ENCODE results near the gene ZDHHC5. TPM values are rescaled to one million over a fixed set of nuclear protein-coding genes. Genes with fewer than 3 reads are reported as not detected.

The ZDHHC5 gene
- total and polyA plus RNA-seq, 9 donors: 19.9 to 62.6 (median 39.9) TPM

DNA sequence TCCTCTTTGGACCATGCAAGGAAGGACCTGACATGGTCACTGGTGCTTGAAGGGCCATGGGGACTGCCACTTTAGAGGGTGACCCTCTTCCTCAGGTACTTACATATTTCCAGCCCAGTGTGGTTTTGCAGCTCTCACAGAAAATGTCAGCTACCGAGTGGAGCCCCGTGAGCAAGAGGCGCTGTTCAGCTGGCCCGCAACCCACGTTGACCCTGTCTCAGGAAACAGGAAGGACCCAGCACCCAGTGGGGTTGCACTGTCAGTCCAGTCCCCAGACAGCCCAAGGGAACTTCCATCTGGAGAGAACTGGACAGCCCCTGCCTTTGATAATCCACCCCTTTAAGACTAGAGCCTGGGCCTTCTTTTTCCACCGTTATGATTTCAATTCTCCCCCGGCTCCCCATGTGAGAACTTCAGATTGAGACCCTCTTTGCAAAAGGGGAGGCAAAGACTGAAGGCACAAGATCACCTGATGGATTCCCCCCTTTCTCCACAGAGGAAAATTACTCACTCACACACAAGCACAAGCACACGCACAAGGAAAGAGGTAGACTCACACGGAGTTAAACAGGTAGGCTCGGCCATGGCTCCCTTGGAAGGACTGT, 21.6 kb upstream of the ZDHHC5 start:
- 23 to 30% (median 27%) methylated on average over 10 of the region's 10 CpGs for WGBS, 3 donors
- no peaks in the 10 kb centered on the region for H3K36me3 ChIP-seq
- H3K4me3 ChIP-seq: no peak overlapping the region
- H3K9me3 ChIP-seq: no peaks in the 10 kb centered on the region
- peak overlapping the region; percentile 7 to 59 for H3K27ac ChIP-seq
- peak in 2 of 5 donors; percentile 37 to 39 for DNase-seq
- H3K27me3 ChIP-seq: no peaks in the 10 kb centered on the region
- no peak for TF ChIP-seq POLR2A (IDR thresholded peaks at IDR 0.05)
- TF ChIP-seq EP300 (IDR thresholded peaks at IDR 0.05): no peak
- TF ChIP-seq, protein P1, sequence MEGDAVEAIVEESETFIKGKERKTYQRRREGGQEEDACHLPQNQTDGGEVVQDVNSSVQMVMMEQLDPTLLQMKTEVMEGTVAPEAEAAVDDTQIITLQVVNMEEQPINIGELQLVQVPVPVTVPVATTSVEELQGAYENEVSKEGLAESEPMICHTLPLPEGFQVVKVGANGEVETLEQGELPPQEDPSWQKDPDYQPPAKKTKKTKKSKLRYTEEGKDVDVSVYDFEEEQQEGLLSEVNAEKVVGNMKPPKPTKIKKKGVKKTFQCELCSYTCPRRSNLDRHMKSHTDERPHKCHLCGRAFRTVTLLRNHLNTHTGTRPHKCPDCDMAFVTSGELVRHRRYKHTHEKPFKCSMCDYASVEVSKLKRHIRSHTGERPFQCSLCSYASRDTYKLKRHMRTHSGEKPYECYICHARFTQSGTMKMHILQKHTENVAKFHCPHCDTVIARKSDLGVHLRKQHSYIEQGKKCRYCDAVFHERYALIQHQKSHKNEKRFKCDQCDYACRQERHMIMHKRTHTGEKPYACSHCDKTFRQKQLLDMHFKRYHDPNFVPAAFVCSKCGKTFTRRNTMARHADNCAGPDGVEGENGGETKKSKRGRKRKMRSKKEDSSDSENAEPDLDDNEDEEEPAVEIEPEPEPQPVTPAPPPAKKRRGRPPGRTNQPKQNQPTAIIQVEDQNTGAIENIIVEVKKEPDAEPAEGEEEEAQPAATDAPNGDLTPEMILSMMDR (IDR thresholded peaks at IDR 0.05): no peak
- intact Hi-C loops (cut with DNase I): loop anchor here in 2 of 4 donors (10.0 kb wide), 2 partner anchors 191 to 321 kb away; partner anchors contain the start of gene TNKS1BP1 (in 1 of the 2)
- H3K4me1 ChIP-seq (ENCODE audit: insufficient read depth): peaks cover 26% of the 10 kb centered on the region

DNA sequence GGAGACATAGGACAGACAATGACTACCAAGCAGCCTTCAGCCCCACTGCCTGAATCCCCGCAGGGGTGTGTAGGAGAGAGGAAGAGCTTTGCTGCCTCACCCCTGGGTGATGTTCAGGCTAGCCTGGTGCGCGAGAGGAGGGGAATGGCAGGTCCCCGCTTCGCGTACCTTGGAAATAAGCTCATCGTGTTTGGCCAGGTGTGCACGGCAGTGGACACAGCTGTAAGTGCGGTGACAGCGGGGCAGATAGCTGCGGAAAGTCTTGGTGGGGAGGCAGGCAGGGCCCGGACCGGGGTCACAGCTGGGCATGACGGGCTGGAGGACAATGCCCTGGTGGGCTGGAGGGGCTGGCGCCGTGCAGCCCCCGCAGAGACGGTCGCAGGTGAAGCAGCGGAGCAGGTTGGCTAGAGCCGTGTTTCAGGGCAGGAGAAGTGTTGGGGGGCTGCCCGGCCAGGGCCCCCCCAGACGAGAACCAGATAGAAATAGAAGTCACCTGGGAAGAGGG, 21.1 kb upstream of the ZDHHC5 start:
- intact Hi-C loops (cut with DNase I): loop anchor here in 2 of 4 donors (10.0 kb wide), 2 partner anchors 192 to 322 kb away; partner anchors contain the start of gene TNKS1BP1 (in 1 of the 2)
- peak overlapping the region; percentile 7 to 59 for H3K27ac ChIP-seq
- TF ChIP-seq POLR2A (IDR thresholded peaks at IDR 0.05): no peak
- TF ChIP-seq, protein P1 (IDR thresholded peaks at IDR 0.05): no peak
- no peak for TF ChIP-seq EP300 (IDR thresholded peaks at IDR 0.05)
- peaks cover 26% of the 10 kb centered on the region for H3K4me1 ChIP-seq (ENCODE audit: insufficient read depth)
- no peaks in the 10 kb centered on the region for H3K9me3 ChIP-seq
- DNase-seq: peak in 3 of 5 donors; percentile 43 to 53 (median 45)
- H3K36me3 ChIP-seq: no peaks in the 10 kb centered on the region
- H3K4me3 ChIP-seq: no peak overlapping the region
- WGBS, 3 donors: 5 to 10% (median 6%) methylated on average over 23 of the region's 23 CpGs
- no peaks in the 10 kb centered on the region for H3K27me3 ChIP-seq

DNA sequence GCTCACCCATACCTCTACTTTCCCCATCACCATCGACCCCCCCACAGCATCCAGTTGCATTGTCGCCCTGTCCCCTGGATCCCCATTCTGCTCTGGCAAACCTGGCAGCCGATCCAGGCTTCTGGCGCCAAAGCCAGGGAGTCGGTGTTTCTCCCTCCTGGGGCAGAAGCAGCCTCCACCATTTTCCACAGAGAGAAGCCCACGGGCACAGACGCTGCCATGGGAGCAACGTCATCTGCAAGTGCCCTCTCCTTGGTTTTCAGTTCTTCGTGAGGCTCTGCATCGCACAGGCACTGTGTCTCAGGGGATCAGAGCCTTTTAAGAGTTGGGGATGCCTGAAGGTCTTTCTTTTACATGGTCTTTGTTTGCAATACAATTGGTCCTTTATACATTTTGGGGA, 20.5 kb upstream of the ZDHHC5 start:
- intact Hi-C loops (cut with DNase I): loop anchor here in 2 of 4 donors (10.0 kb wide), 2 partner anchors 193 to 323 kb away; partner anchors contain the start of gene TNKS1BP1 (in 1 of the 2)
- Histone ChIP-seq H3K9me3 (no peaks in the 10 kb centered on the region), H3K4me1 (ENCODE audit: insufficient read depth) (peaks cover 27% of the 10 kb centered on the region), H3K27me3 (no peaks in the 10 kb centered on the region), H3K27ac (peak overlapping the region; percentile 7 to 59), H3K4me3 (no peak overlapping the region), H3K36me3 (no peaks in the 10 kb centered on the region)
- no peak for TF ChIP-seq POLR2A (IDR thresholded peaks at IDR 0.05)
- TF ChIP-seq EP300 (IDR thresholded peaks at IDR 0.05): no peak
- TF ChIP-seq, protein P1 (IDR thresholded peaks at IDR 0.05): no peak
- WGBS, 3 donors: 1 to 5% (median 4%) methylated on average over 10 of the region's 10 CpGs
- DNase-seq: peak in 4 of 5 donors; percentile 43 to 57 (median 50)

DNA sequence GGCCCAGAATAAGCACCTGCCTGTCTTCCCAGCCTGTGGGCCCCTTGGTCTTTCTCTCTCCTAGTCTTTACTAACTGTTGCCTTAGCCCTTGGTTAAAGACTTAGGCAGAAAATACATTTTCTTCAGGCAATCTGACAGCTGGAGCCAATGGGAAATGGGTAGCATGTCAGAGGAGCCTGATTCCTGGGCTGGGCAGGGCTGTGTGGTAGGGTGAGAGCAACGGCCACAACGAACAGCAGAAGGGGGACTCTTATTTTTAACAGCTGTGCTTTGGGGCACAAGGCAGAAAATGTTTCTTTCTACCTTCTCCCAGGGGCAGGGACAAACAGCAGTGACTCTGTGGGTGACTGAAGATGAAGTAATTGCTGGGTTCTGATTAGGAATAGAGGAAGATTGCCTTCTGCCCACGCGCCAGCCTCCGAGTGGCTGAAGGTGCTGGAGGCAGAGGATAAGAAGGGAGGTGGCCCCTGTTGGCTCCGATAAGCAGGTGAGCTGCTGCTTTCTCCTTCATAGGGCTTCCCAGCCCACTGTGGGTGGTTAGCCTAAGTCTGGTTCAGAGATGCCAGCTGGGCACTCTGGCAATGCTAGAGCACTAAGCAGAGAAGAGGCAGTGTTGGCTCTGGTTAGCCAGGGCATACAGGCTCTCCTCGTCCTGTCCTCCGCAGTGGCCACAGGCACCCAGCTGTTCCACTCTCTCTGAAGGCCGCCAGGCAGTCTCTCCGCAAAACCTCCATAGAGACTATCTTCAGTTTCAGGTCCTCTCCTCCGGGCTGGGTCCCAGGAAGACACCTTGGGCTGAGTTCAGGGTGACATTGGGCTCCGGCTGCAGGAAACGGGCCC, 19.7 kb upstream of the ZDHHC5 start:
- Histone ChIP-seq H3K27me3 (no peaks in the 10 kb centered on the region), H3K4me1 (ENCODE audit: insufficient read depth) (peaks cover 27% of the 10 kb centered on the region), H3K4me3 (peak overlapping the region; percentile 47), H3K36me3 (no peaks in the 10 kb centered on the region), H3K9me3 (no peaks in the 10 kb centered on the region), H3K27ac (no peak overlapping the region)
- 3 to 6% (median 4%) methylated on average over 13 of the region's 13 CpGs for WGBS, 3 donors
- intact Hi-C loops (cut with DNase I): loop anchor here in 2 of 4 donors (10.0 kb wide), 2 partner anchors 193 to 323 kb away; partner anchors contain the start of gene TNKS1BP1 (in 1 of the 2)
- peak in 3 of 5 donors; percentile 37 to 44 (median 43) for DNase-seq
- TF ChIP-seq POLR2A (IDR thresholded peaks at IDR 0.05) (no peak), EP300 (IDR thresholded peaks at IDR 0.05) (no peak)
- TF ChIP-seq, protein P1 (IDR thresholded peaks at IDR 0.05): no peak
